ENCODE measurements around the gene KNOP1. TPM values are rescaled to one million over a fixed set of nuclear protein-coding genes. Genes with fewer than 3 reads are reported as not detected.
"Not testable (repeated sequence)": the region's sequence is repeated elsewhere in the genome, so short reads cannot be mapped to it uniquely, and the experiment has no call there.

The KNOP1 gene
- total RNA-seq, 1 donor from 2014 or later, result 19.0 TPM

- ATAC-seq (ENCODE audit: low read depth), result no peak
- intact Hi-C loops (cut with micrococcal nuclease), result no loop called here
- H3K27me3 Mint-ChIP-seq, result no peaks in the 10 kb centered on the region
- H3K4me1 Mint-ChIP-seq, result no peaks in the 10 kb centered on the region
- DNase-seq, result no peak
- ChIA-PET POLR2A (no interaction called here), CTCF (no interaction called here)
- no peaks in the 10 kb centered on the region for H3K9me3 Mint-ChIP-seq
- H3K27ac Mint-ChIP-seq, result no peak overlapping the region
- no peak for TF ChIP-seq CTCF (IDR thresholded peaks at IDR 0.05)
- peaks cover 61% of the 10 kb centered on the region for H3K36me3 Mint-ChIP-seq (ENCODE audit: low read depth)
- H3K4me3 Mint-ChIP-seq, result no peak overlapping the region
These were observed 40.6 kb downstream of the KNOP1 start for GRCh38 chr16:19677402-19677801.

GRCh38 chr16:19674485-19674884 lies 43.5 kb downstream of the KNOP1 start:
- H3K27me3 Mint-ChIP-seq, result no peaks in the 10 kb centered on the region
- ATAC-seq (ENCODE audit: low read depth), result no peak
- H3K9me3 Mint-ChIP-seq, result no peaks in the 10 kb centered on the region
- intact Hi-C loops (cut with micrococcal nuclease), result no loop called here
- no peak overlapping the region for H3K27ac Mint-ChIP-seq
- ChIA-PET POLR2A (no interaction called here), CTCF (no interaction called here)
- TF ChIP-seq CTCF (IDR thresholded peaks at IDR 0.05), result no peak
- H3K4me3 Mint-ChIP-seq, result no peak overlapping the region
- peaks cover 55% of the 10 kb centered on the region for H3K36me3 Mint-ChIP-seq (ENCODE audit: low read depth)
- no peak for DNase-seq
- no peaks in the 10 kb centered on the region for H3K4me1 Mint-ChIP-seq

DNA sequence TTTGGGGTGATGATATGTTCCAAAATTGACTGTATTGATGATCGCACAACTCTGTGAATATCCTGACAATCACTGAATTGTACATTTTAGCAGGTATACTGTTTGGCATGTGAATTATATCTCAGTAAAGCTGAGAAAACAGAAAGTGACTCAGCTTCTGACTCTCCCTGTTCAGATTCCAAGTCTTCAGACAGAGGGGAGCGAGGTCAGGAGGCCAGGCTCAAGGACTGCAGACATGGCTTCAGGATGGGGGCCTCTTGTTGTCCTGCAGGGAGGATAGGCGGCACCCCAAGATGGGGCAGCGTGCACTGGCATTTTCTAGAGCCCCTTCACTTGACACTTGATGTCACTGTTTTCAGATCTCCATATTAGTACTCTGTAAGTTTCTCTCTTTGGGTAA lies 45.6 kb downstream of the KNOP1 start:
- DNase-seq, result no peak

GRCh38 chr16:19666477-19666876 lies 51.5 kb downstream of the KNOP1 start:
- ATAC-seq (ENCODE audit: low read depth) (no peak), DNase-seq (no peak)
- intact Hi-C loops (cut with micrococcal nuclease), result no loop called here
- peaks cover 59% of the 10 kb centered on the region for H3K36me3 Mint-ChIP-seq (ENCODE audit: low read depth)
- H3K4me3 Mint-ChIP-seq, result no peak overlapping the region
- ChIA-PET CTCF (no interaction called here), POLR2A (no interaction called here)
- H3K27me3 Mint-ChIP-seq, result no peaks in the 10 kb centered on the region
- no peaks in the 10 kb centered on the region for H3K4me1 Mint-ChIP-seq
- no peak overlapping the region for H3K27ac Mint-ChIP-seq
- peaks cover 6% of the 10 kb centered on the region for H3K9me3 Mint-ChIP-seq
- no peak for TF ChIP-seq CTCF (IDR thresholded peaks at IDR 0.05)

More for the DNA sequence above, 45.6 kb downstream of the KNOP1 start:
- Mint-ChIP-seq H3K4me1 (no peaks in the 10 kb centered on the region), H3K27ac (no peak overlapping the region), H3K9me3 (no peaks in the 10 kb centered on the region), H3K36me3 (ENCODE audit: low read depth) (peaks cover 71% of the 10 kb centered on the region), H3K4me3 (no peak overlapping the region), H3K27me3 (no peaks in the 10 kb centered on the region)
- no peak for TF ChIP-seq CTCF (IDR thresholded peaks at IDR 0.05)
- intact Hi-C loops (cut with micrococcal nuclease), result no loop called here
- CTCF ChIA-PET, result no interaction called here
- no peak for ATAC-seq (ENCODE audit: low read depth)
- POLR2A ChIA-PET, result no interaction called here

DNA sequence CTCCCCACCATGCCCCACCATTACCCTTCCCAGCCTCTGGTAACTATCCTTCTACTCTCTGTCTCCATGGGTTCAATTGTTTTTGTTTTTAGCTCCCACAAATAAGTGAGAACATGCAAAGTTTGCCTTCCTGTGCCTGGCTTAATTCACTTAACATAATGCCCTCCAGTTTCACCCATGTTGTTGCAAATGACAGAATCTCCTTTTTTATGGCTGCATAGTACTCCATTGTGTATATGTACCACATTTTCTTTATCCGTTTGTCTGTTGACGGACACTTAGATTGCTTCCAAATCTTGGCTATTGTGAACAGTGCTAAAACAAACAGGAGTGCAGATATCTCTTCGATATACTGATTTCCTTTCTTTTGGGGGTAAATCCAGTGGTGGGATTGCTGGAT lies 52.7 kb downstream of the KNOP1 start:
- H3K36me3 Mint-ChIP-seq (ENCODE audit: low read depth), result peaks cover 63% of the 10 kb centered on the region
- H3K9me3 Mint-ChIP-seq; intact Hi-C loops (cut with micrococcal nuclease); CTCF ChIA-PET; H3K27me3 Mint-ChIP-seq; H3K4me1 Mint-ChIP-seq; H3K27ac Mint-ChIP-seq; POLR2A ChIA-PET; H3K4me3 Mint-ChIP-seq; DNase-seq; ATAC-seq (ENCODE audit: low read depth): not testable (repeated sequence)

GRCh38 chr16:19664166-19664565 lies 53.9 kb downstream of the KNOP1 start:
- DNase-seq (no peak), ATAC-seq (ENCODE audit: low read depth) (no peak)
- intact Hi-C loops (cut with micrococcal nuclease), result no loop called here
- H3K4me1 Mint-ChIP-seq, result no peaks in the 10 kb centered on the region
- no peaks in the 10 kb centered on the region for H3K27me3 Mint-ChIP-seq
- CTCF ChIA-PET, result no interaction called here
- peaks cover 6% of the 10 kb centered on the region for H3K9me3 Mint-ChIP-seq
- POLR2A ChIA-PET, result no interaction called here
- no peak overlapping the region for H3K27ac Mint-ChIP-seq
- no peak for TF ChIP-seq CTCF (IDR thresholded peaks at IDR 0.05)
- H3K4me3 Mint-ChIP-seq, result no peak overlapping the region
- H3K36me3 Mint-ChIP-seq (ENCODE audit: low read depth), result peaks cover 59% of the 10 kb centered on the region
